ENCODE measurements around the gene ASCL2. TPM values are rescaled to one million over a fixed set of nuclear protein-coding genes. Genes with fewer than 3 reads are reported as not detected.

Gene ASCL2
- total RNA-seq, 1 donor from 2014 or later = 1.7 TPM

DNA sequence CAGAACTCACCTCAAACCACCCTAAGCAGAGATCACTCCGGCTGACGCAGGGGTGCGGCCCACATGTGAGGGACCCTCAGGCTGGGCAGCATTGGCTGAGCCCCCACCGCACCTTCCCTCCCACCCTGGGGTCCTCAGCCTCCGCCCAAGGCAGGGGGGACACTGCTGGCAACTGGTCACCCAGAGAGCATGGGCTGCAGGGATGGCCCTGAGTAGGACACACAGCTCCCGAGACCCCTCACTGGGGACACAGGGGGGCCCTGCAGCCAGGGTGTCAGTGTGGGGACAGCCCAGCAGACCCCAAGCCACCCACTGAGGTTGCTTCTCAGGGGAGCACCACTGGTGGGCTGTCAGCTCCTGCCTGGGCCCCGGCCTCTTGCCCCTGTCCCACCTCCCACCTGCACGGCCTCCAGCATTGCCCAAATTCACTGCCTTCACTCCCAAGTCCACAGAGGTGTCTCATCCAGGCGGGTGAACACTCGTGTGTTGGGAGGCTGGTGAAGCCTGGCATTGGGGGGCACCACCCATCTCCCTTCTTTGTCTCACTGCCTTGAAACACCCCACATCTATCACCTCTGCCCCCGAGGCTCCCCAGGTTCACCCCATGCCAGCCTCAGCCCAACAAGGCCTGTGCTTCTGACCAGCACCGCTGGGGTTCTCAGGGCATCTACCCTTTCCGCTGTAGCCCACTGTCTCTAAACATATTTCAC lies 26.7 kb upstream of the ASCL2 start:
- Histone ChIP-seq H3K9me3 (no peaks in the 10 kb centered on the region), H3K4me1 (peaks cover 5% of the 10 kb centered on the region), H3K27ac (no peak overlapping the region), H3K4me3 (no peak overlapping the region), H3K36me3 (no peaks in the 10 kb centered on the region), H3K27me3 (ENCODE audit: low read depth) (no peaks in the 10 kb centered on the region)
- ATAC-seq (no peak), DNase-seq (no peak)
- intact Hi-C loops (cut with DNase I) = no loop called here
- TF ChIP-seq, protein P1, sequence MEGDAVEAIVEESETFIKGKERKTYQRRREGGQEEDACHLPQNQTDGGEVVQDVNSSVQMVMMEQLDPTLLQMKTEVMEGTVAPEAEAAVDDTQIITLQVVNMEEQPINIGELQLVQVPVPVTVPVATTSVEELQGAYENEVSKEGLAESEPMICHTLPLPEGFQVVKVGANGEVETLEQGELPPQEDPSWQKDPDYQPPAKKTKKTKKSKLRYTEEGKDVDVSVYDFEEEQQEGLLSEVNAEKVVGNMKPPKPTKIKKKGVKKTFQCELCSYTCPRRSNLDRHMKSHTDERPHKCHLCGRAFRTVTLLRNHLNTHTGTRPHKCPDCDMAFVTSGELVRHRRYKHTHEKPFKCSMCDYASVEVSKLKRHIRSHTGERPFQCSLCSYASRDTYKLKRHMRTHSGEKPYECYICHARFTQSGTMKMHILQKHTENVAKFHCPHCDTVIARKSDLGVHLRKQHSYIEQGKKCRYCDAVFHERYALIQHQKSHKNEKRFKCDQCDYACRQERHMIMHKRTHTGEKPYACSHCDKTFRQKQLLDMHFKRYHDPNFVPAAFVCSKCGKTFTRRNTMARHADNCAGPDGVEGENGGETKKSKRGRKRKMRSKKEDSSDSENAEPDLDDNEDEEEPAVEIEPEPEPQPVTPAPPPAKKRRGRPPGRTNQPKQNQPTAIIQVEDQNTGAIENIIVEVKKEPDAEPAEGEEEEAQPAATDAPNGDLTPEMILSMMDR (IDR thresholded peaks at IDR 0.05) = no peak

DNA sequence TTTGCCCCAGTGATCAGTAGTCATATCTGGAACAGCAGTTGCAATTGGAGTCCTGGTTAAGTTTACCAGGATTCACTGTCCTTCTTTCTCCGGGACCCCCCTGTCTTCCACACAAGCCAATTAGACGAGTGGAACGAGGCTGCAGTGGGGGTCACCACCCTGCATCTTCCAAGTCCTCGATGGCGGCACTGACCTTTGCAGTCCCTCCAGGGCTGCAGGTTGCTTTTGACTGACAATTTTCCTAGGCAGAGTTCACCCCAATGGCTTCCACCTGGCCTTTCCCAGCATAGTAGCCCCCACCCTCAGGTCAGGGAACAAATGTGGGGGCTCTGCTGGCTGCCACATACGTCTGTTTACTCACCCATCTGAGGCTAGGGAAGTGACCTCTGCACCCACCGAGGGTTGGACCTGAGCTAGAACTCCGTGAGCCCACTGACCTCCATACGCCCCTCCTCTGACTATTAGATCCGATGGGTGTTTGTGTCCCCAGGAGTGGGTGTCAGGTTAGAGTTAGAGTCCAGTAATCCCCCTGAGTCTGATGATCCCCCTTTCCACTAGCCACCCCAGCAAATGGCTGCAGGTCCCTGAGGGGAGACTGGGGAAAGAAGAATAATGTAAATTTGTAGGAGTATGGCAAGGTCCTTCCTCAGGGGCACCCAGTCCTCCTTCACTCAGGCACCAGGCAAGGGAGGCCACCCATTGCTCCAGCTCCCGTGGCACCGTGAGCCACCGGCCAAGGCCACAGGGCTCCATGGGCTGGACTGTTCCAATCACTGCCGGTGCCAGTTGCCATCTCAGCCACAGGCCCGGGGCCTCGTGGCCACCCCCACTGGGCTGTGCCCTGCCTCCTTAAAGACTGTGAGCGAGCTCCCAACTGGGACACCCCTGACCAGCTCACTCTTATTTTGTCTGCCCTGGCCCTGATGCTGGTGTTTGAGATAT lies 25.9 kb upstream of the ASCL2 start:
- TF ChIP-seq, protein P1 (IDR thresholded peaks at IDR 0.05) = no peak
- Histone ChIP-seq H3K27ac (no peak overlapping the region), H3K36me3 (no peaks in the 10 kb centered on the region), H3K4me3 (no peak overlapping the region), H3K4me1 (peaks cover 5% of the 10 kb centered on the region), H3K9me3 (no peaks in the 10 kb centered on the region), H3K27me3 (ENCODE audit: low read depth) (no peaks in the 10 kb centered on the region)
- intact Hi-C loops (cut with DNase I) = no loop called here
- ATAC-seq = no peak
- no peak for DNase-seq

DNA sequence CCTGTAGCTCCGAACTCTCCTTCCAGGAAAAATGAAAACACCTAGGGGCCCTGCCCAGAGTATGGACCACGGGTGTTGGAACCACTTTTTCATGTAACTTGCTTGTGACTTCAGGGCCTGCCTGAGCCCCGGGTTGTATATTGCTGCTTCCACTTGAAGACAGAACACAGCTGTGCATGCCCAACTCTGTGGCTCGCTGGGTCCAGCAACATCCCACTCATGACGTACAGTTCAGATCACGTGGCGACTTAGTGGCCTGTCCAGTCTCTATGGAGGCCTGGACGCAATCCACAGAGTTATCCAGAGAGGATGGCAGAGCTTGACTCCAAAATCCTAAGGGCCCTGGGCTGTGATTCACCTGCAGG lies 24.5 kb upstream of the ASCL2 start:
- Histone ChIP-seq H3K27ac (no peak overlapping the region), H3K27me3 (ENCODE audit: low read depth) (no peaks in the 10 kb centered on the region), H3K4me1 (no peaks in the 10 kb centered on the region), H3K36me3 (no peaks in the 10 kb centered on the region), H3K4me3 (no peak overlapping the region), H3K9me3 (no peaks in the 10 kb centered on the region)
- intact Hi-C loops (cut with DNase I) = no loop called here
- TF ChIP-seq, protein P1 (IDR thresholded peaks at IDR 0.05) = no peak
- ATAC-seq = no peak
- no peak for DNase-seq

DNA sequence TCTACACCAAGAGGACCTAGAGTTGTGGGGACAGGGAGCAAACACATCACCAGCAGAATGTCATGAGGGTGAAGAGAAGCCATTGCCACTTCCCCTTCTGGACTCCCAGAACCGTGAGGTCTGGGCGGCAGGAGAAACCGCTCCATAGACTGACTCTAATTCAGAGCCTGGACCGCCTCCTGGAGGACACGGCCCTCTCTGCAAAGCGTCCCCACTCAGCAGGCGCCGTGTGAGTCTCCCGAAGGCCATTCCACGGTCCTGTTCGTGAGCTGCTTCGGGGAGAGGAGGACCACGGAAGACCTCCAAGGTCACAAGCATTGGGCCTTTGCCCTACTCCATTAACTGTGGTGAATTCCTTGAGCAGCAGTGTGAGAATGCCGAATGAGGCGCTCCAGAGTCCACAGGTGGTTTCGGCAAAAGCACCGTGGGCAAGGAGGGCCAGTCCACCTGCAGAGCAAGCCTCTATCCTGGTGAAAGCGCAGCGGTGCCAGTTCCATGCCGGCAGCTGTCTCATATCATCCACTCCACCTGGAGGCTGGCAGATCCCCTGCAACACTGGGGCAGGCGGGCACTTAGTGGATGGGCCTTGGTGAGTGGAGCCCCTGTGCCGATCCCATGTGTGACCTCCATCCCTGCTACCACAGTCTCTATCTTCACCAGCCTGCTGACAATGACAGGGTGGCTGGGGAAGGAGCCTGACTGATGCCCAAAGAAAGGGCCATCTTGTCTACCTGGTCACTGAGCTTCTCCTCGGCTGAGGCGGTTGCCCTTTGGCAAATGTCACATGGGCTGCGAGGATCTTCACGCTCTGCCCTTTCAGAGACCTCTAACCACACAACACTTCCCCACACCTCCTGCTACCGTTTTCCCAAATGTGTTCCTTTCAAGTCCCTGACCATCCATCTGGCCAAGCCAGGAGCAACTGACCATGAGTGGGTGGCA lies 23.9 kb upstream of the ASCL2 start:
- Histone ChIP-seq H3K27ac (no peak overlapping the region), H3K9me3 (no peaks in the 10 kb centered on the region), H3K4me1 (no peaks in the 10 kb centered on the region), H3K27me3 (ENCODE audit: low read depth) (no peaks in the 10 kb centered on the region), H3K36me3 (no peaks in the 10 kb centered on the region), H3K4me3 (no peak overlapping the region)
- intact Hi-C loops (cut with DNase I) = no loop called here
- TF ChIP-seq, protein P1 (IDR thresholded peaks at IDR 0.05) = peak; percentile 16
- DNase-seq = peak; percentile 54
- peak; percentile 47 to 55 for ATAC-seq

DNA sequence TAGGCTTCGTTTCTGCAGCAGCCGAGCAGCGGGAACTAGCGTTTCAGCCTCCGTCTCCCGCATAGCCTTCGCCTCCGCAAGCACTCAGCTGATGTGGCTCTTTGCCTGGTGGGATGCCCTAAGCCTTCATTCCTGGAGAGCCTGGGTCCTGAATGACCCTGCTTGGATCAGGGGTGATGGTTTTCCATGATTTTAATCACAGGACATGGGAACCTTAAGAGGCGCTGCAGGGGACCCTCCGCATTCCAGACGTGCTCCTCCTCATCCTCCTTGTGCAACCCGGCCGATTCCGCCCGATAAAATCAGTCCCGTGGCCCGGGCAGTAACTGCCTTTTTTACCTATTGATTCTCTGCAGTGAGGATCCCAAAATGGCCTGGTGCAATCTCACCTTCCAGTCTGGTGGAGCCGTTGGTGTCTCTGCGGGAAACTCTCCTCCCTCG lies 23.2 kb upstream of the ASCL2 start:
- no peak for ATAC-seq
- H3K27ac ChIP-seq = no peak overlapping the region

More for the DNA sequence above, 23.2 kb upstream of the ASCL2 start:
- TF ChIP-seq, protein P1 (IDR thresholded peaks at IDR 0.05) = no peak
- H3K9me3 ChIP-seq = no peaks in the 10 kb centered on the region
- H3K36me3 ChIP-seq = no peaks in the 10 kb centered on the region
- no peaks in the 10 kb centered on the region for H3K4me1 ChIP-seq
- DNase-seq = no peak
- no peak overlapping the region for H3K4me3 ChIP-seq
- no peaks in the 10 kb centered on the region for H3K27me3 ChIP-seq (ENCODE audit: low read depth)
- intact Hi-C loops (cut with DNase I) = no loop called here

All from lower lobe of right lung (tissue), 2 donors.